ENCODE results near the gene ZFHX3. TPM values are rescaled to one million over a fixed set of nuclear protein-coding genes. Genes with fewer than 3 reads are reported as not detected.

ZFHX3 gene
- polyA plus RNA-seq, 1 donor from 2014 or later: 26.4 TPM

DNA sequence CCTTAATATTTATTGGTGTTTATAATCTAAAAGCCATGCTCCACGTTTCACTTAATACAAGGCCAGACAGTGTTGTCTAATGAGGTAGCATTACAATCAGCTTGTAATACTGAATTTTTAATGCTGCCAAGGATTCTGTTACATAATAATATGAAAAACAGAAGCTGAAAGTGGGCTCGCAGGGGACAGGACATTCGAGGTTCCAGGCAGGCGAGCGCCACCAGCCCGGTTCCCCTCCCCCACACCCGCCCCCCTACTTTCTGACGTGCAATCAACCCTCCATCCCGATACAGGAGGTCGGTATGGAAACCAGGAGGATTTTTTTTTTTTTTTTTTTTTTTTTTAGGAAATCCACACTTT, 6.2 kb upstream of the ZFHX3 start:
- no peaks in the 10 kb centered on the region for H3K9me3 ChIP-seq (ENCODE audit: low read length)
- peak overlapping the region; percentile 98 for H3K9ac ChIP-seq (ENCODE audit: low read length)
- no peak overlapping the region for H2AFZ ChIP-seq (ENCODE audit: low read depth, low read length)
- peak overlapping the region; percentile 99 for H3K27ac ChIP-seq (ENCODE audit: low read length)
- no peak for TF ChIP-seq SMC3 (conservative IDR thresholded peaks at IDR 0.05; ENCODE audit: poor library complexity)
- TF ChIP-seq, protein P1, sequence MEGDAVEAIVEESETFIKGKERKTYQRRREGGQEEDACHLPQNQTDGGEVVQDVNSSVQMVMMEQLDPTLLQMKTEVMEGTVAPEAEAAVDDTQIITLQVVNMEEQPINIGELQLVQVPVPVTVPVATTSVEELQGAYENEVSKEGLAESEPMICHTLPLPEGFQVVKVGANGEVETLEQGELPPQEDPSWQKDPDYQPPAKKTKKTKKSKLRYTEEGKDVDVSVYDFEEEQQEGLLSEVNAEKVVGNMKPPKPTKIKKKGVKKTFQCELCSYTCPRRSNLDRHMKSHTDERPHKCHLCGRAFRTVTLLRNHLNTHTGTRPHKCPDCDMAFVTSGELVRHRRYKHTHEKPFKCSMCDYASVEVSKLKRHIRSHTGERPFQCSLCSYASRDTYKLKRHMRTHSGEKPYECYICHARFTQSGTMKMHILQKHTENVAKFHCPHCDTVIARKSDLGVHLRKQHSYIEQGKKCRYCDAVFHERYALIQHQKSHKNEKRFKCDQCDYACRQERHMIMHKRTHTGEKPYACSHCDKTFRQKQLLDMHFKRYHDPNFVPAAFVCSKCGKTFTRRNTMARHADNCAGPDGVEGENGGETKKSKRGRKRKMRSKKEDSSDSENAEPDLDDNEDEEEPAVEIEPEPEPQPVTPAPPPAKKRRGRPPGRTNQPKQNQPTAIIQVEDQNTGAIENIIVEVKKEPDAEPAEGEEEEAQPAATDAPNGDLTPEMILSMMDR (IDR thresholded peaks at IDR 0.05; ENCODE audit: poor library complexity, severe bottlenecking): peak; percentile 33
- TF ChIP-seq, protein P2, sequence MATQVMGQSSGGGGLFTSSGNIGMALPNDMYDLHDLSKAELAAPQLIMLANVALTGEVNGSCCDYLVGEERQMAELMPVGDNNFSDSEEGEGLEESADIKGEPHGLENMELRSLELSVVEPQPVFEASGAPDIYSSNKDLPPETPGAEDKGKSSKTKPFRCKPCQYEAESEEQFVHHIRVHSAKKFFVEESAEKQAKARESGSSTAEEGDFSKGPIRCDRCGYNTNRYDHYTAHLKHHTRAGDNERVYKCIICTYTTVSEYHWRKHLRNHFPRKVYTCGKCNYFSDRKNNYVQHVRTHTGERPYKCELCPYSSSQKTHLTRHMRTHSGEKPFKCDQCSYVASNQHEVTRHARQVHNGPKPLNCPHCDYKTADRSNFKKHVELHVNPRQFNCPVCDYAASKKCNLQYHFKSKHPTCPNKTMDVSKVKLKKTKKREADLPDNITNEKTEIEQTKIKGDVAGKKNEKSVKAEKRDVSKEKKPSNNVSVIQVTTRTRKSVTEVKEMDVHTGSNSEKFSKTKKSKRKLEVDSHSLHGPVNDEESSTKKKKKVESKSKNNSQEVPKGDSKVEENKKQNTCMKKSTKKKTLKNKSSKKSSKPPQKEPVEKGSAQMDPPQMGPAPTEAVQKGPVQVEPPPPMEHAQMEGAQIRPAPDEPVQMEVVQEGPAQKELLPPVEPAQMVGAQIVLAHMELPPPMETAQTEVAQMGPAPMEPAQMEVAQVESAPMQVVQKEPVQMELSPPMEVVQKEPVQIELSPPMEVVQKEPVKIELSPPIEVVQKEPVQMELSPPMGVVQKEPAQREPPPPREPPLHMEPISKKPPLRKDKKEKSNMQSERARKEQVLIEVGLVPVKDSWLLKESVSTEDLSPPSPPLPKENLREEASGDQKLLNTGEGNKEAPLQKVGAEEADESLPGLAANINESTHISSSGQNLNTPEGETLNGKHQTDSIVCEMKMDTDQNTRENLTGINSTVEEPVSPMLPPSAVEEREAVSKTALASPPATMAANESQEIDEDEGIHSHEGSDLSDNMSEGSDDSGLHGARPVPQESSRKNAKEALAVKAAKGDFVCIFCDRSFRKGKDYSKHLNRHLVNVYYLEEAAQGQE (IDR thresholded peaks at IDR 0.05; ENCODE audit: borderline replicate concordance): peak; percentile 22
- peak overlapping the region; percentile 75 for H3K4me3 ChIP-seq (ENCODE audit: low read length)
- no peaks in the 10 kb centered on the region for H3K27me3 ChIP-seq (ENCODE audit: insufficient read depth, low read depth, low read length)
- H3K79me2 ChIP-seq (replicated peaks; ENCODE audit: insufficient read depth, low read length): peaks cover 85% of the 10 kb centered on the region
- H3K36me3 ChIP-seq (ENCODE audit: insufficient read depth, low read length): no peaks in the 10 kb centered on the region
- peak overlapping the region; percentile 96 for H3K4me2 ChIP-seq (ENCODE audit: low read length)
- H3K9me2 ChIP-seq (ENCODE audit: insufficient read depth, low read length): no peaks in the 10 kb centered on the region
- H3F3A ChIP-seq (ENCODE audit: insufficient read depth, low read length, poor library complexity, severe bottlenecking): peaks cover 26% of the 10 kb centered on the region
- no peaks in the 10 kb centered on the region for H4K20me1 ChIP-seq (ENCODE audit: insufficient read depth)

DNA sequence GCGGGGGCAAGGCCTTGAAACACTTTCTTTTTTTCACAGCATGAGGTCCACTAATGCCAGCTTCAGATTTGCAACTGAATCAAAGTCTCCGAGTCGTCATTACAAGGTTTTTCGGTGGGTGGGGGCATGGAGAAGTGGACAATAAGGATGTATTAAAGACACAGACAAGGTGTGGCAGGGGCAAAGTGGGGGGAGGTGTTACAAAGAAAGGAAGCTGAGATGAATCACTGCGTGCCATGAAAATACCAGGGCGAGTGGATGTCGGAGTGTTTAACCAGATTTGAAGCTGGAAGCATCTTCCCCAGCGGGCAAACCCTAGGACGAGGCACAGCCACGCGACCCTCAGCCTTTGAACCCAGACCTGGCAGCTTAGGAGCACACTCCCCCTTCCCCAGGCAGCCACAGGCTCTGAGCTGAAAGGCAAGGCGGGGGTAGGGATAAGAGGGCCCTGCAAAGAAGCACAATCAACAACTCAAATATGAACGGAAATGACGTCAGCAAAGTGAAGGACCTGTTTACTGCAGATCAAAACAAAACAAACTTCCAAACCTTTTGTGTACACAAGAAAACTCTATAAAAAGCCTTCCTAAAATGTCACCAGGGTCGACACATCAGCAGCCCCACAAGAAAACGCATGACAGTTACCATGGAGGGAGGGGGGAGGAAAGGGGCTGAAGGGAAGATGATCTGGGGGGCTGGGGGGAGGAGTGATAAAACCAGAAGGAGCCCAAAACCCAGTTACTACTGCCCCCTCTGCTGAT, 5.6 kb upstream of the ZFHX3 start:
- H3K9ac ChIP-seq (ENCODE audit: low read length): peak overlapping the region; percentile 98

More for the DNA sequence above, 5.6 kb upstream of the ZFHX3 start:
- no peaks in the 10 kb centered on the region for H3K9me3 ChIP-seq (ENCODE audit: low read length)
- H4K20me1 ChIP-seq (ENCODE audit: insufficient read depth): no peaks in the 10 kb centered on the region
- H3K36me3 ChIP-seq (ENCODE audit: insufficient read depth, low read length): no peaks in the 10 kb centered on the region
- peak overlapping the region; percentile 96 for H3K4me2 ChIP-seq (ENCODE audit: low read length)
- H3K27ac ChIP-seq (ENCODE audit: low read length): peak overlapping the region; percentile 99
- peaks cover 90% of the 10 kb centered on the region for H3K79me2 ChIP-seq (replicated peaks; ENCODE audit: insufficient read depth, low read length)
- no peaks in the 10 kb centered on the region for H3K27me3 ChIP-seq (ENCODE audit: insufficient read depth, low read depth, low read length)
- peaks cover 26% of the 10 kb centered on the region for H3F3A ChIP-seq (ENCODE audit: insufficient read depth, low read length, poor library complexity, severe bottlenecking)
- no peak overlapping the region for H2AFZ ChIP-seq (ENCODE audit: low read depth, low read length)
- H3K9me2 ChIP-seq (ENCODE audit: insufficient read depth, low read length): no peaks in the 10 kb centered on the region
- H3K4me3 ChIP-seq (ENCODE audit: low read length): peak overlapping the region; percentile 75
- TF ChIP-seq, protein P2 (IDR thresholded peaks at IDR 0.05; ENCODE audit: borderline replicate concordance): peak; percentile 12
- peak; percentile 57 for TF ChIP-seq TAF1 (IDR thresholded peaks at IDR 0.05; ENCODE audit: low read depth)
- TF ChIP-seq POLR2AphosphoS5 (IDR thresholded peaks at IDR 0.05): peak; percentile 80
- TF ChIP-seq RAD21 (conservative IDR thresholded peaks at IDR 0.05): no peak
- peak; percentile 62 for TF ChIP-seq EP300 (conservative IDR thresholded peaks at IDR 0.05; ENCODE audit: poor library complexity, severe bottlenecking)
- TF ChIP-seq, protein P1 (IDR thresholded peaks at IDR 0.05; ENCODE audit: poor library complexity, severe bottlenecking): no peak
- TF ChIP-seq SMC3 (conservative IDR thresholded peaks at IDR 0.05; ENCODE audit: poor library complexity): peak; percentile 39

Data from neural cell (in vitro differentiated cells).